ENCODE measurements around the gene PABPC1L.

The PABPC1L gene

DNA sequence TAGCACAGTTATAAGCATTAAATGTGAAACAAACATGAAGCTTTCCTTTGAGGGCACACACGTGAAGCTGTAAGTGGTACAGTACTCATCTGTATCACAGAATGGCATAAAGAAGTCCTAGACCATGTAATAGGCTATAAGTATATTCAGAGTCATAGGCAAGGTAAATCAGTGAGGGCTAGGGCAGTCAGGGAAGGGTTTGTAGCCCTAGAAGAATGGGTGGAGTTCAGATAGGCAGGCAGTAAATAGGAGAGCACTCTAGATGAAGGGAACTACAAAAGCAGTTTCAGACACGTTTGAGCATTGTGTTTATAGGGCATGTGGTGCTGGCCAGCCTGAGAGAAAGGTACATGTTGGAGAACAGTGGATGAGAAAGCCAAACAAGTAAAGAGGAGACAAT lies 14.9 kb upstream of the PABPC1L start (continued):
- no peak for TF ChIP-seq ZFP3 (tag by site-specific recombination; IDR thresholded peaks at IDR 0.05; ENCODE audit: low read depth)
- TF ChIP-seq ZNF133 (tag by site-specific recombination; IDR thresholded peaks at IDR 0.05), result no peak
- TF ChIP-seq ZNF18 (tag by site-specific recombination; IDR thresholded peaks at IDR 0.05), result no peak
- TF ChIP-seq KLF16 (tag by site-specific recombination; IDR thresholded peaks at IDR 0.05), result no peak
- no peak for TF ChIP-seq ZNF518A (tag by site-specific recombination; conservative IDR thresholded peaks at IDR 0.05; ENCODE audit: low read depth)
- no peak for TF ChIP-seq ZNF184 (tag by site-specific recombination; IDR thresholded peaks at IDR 0.05)
- TF ChIP-seq, protein P1, sequence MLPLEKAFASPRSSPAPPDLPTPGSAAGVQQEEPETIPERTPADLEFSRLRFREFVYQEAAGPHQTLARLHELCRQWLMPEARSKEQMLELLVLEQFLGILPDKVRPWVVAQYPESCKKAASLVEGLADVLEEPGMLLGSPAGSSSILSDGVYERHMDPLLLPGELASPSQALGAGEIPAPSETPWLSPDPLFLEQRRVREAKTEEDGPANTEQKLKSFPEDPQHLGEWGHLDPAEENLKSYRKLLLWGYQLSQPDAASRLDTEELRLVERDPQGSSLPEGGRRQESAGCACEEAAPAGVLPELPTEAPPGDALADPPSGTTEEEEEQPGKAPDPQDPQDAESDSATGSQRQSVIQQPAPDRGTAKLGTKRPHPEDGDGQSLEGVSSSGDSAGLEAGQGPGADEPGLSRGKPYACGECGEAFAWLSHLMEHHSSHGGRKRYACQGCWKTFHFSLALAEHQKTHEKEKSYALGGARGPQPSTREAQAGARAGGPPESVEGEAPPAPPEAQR (tag by site-specific recombination; IDR thresholded peaks at IDR 0.05), result no peak
- no peak for TF ChIP-seq ZNF830 (tag by site-specific recombination; IDR thresholded peaks at IDR 0.05; ENCODE audit: low read depth)
- no peak for TF ChIP-seq ZNF843 (tag by site-specific recombination; IDR thresholded peaks at IDR 0.05)
- no peak for TF ChIP-seq ZNF391 (tag by site-specific recombination; IDR thresholded peaks at IDR 0.05; ENCODE audit: borderline replicate concordance, low read depth)
- TF ChIP-seq ZNF214 (tag by site-specific recombination; IDR thresholded peaks at IDR 0.05; ENCODE audit: borderline replicate concordance), result no peak

DNA sequence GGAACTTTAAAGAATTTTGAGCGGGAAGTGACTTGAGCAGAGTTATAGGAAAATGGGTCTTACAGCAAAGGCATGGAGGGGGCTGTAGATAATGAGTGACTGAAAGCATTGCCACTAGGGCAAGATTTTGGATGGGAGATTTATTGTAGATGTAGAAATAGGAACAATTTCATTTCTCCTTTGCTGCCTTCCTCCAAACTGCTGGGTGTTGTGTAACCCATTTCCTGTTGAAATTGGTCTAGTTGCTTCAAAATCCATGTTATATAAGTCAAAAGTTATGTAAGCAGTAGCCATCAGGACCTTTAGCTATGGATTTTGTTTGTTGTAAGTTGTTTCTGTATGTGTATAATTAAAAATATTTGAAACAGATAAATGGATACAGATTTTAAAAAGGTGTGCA lies 13.3 kb upstream of the PABPC1L start:
- H3K27ac ChIP-seq (ENCODE audit: extremely low read depth, low read depth, low read length), result no peak overlapping the region
- POLR2A ChIA-PET, result interaction anchor here (0.7 to 1.8 kb wide), 2 partner anchors 11 kb away, joined by 3 to 6 read pairs; partner anchors contain the start of gene YWHAB
- CTCF ChIA-PET, result interaction anchor here (0.5 to 1.6 kb wide), 2 partner anchors 8 to 394 kb away, joined by 3 read pairs; no protein-coding TSS in a partner anchor
- peaks cover 3 to 25% of the 10 kb centered on the region in 2 experiments; a peak in 2 of 3 replicates for H3K36me3 ChIP-seq (ENCODE audit: control insufficient read depth in 2 of 2, insufficient read depth in 1 of 2, low read length in 2 of 2)
- no peak overlapping the region for H3K4me3 ChIP-seq (ENCODE audit: low read depth, low read length)
- no peaks in the 10 kb centered on the region for H3K4me1 ChIP-seq (ENCODE audit: control insufficient read depth, insufficient read depth, low read length)
- no peaks in the 10 kb centered on the region for H3K9me3 ChIP-seq (ENCODE audit: control insufficient read depth, insufficient read depth, low read depth, low read length)
- no peak for TF ChIP-seq ZNF629 (tag by site-specific recombination; IDR thresholded peaks at IDR 0.05)
- TF ChIP-seq ZNF561 (tag by site-specific recombination; IDR thresholded peaks at IDR 0.05; ENCODE audit: borderline replicate concordance), result no peak
- no peak for TF ChIP-seq ZNF239 (tag by site-specific recombination; IDR thresholded peaks at IDR 0.05)
- no peak for TF ChIP-seq ZNF354C (tag by site-specific recombination; IDR thresholded peaks at IDR 0.05; ENCODE audit: borderline replicate concordance, low read depth)
- no peak for TF ChIP-seq ZNF292 (tag by site-specific recombination; IDR thresholded peaks at IDR 0.05; ENCODE audit: borderline replicate concordance, low read depth)
- no peak for TF ChIP-seq YY2 (tag by site-specific recombination; IDR thresholded peaks at IDR 0.05)
- TF ChIP-seq ZNF654 (tag by site-specific recombination; IDR thresholded peaks at IDR 0.05; ENCODE audit: low read depth), result no peak
- TF ChIP-seq ZNF785 (tag by site-specific recombination; IDR thresholded peaks at IDR 0.05), result no peak
- TF ChIP-seq KLF10 (tag by site-specific recombination; IDR thresholded peaks at IDR 0.05), result no peak
- TF ChIP-seq ZNF362 (tag by site-specific recombination; IDR thresholded peaks at IDR 0.05), result no peak
- TF ChIP-seq KLF8 (tag by site-specific recombination; IDR thresholded peaks at IDR 0.05), result no peak
- no peak for TF ChIP-seq ZNF324 (tag by site-specific recombination; IDR thresholded peaks at IDR 0.05)
- TF ChIP-seq PRDM10 (tag by site-specific recombination; IDR thresholded peaks at IDR 0.05), result no peak
- TF ChIP-seq ZBTB1 (tag by site-specific recombination; IDR thresholded peaks at IDR 0.05), result no peak
